ENCODE data around the gene PLCD3. TPM values are rescaled to one million over a fixed set of nuclear protein-coding genes. Genes with fewer than 3 reads are reported as not detected.

Gene PLCD3
- polyA plus RNA-seq, 1 donor from 2014 or later, result 1.3 TPM

GRCh38 chr17:45128331-45128730, 4.0 kb downstream of the PLCD3 start:
- Histone ChIP-seq H2AFZ (ENCODE audit: low read depth, low read length) (no peak overlapping the region), H3F3A (ENCODE audit: insufficient read depth, low read length, poor library complexity, severe bottlenecking) (no peaks in the 10 kb centered on the region), H3K9me2 (ENCODE audit: insufficient read depth, low read length) (no peaks in the 10 kb centered on the region), H3K9me3 (ENCODE audit: low read length) (no peaks in the 10 kb centered on the region), H3K9ac (ENCODE audit: low read length) (no peak overlapping the region), H3K79me2 (replicated peaks; ENCODE audit: insufficient read depth, low read length) (no peaks in the 10 kb centered on the region), H3K4me2 (ENCODE audit: low read length) (no peak overlapping the region), H3K4me3 (ENCODE audit: low read length) (no peak overlapping the region), H3K27me3 (ENCODE audit: insufficient read depth, low read depth, low read length) (no peaks in the 10 kb centered on the region), H3K27ac (ENCODE audit: low read length) (no peak overlapping the region), H3K36me3 (ENCODE audit: insufficient read depth, low read length) (no peaks in the 10 kb centered on the region), H4K20me1 (ENCODE audit: insufficient read depth) (no peaks in the 10 kb centered on the region)
- TF ChIP-seq TAF1 (IDR thresholded peaks at IDR 0.05; ENCODE audit: low read depth) (no peak), RAD21 (conservative IDR thresholded peaks at IDR 0.05) (no peak), EZH2 (IDR thresholded peaks at IDR 0.05; ENCODE audit: borderline replicate concordance, insufficient read depth, low read length, poor library complexity, severe bottlenecking) (no peak), EP300 (conservative IDR thresholded peaks at IDR 0.05; ENCODE audit: poor library complexity, severe bottlenecking) (no peak), REST (IDR thresholded peaks at IDR 0.05; ENCODE audit: borderline replicate concordance) (no peak), CTCF (IDR thresholded peaks at IDR 0.05; ENCODE audit: poor library complexity, severe bottlenecking) (no peak), MXI1 (conservative IDR thresholded peaks at IDR 0.05; ENCODE audit: poor library complexity, severe bottlenecking) (no peak), POLR2AphosphoS5 (IDR thresholded peaks at IDR 0.05) (no peak), SMC3 (conservative IDR thresholded peaks at IDR 0.05; ENCODE audit: poor library complexity) (no peak)

GRCh38 chr17:45127548-45128300, 4.6 kb downstream of the PLCD3 start:
- TF ChIP-seq SMC3 (conservative IDR thresholded peaks at IDR 0.05; ENCODE audit: poor library complexity) (no peak), EP300 (conservative IDR thresholded peaks at IDR 0.05; ENCODE audit: poor library complexity, severe bottlenecking) (no peak), EZH2 (IDR thresholded peaks at IDR 0.05; ENCODE audit: borderline replicate concordance, insufficient read depth, low read length, poor library complexity, severe bottlenecking) (no peak), REST (IDR thresholded peaks at IDR 0.05; ENCODE audit: borderline replicate concordance) (no peak), CTCF (IDR thresholded peaks at IDR 0.05; ENCODE audit: poor library complexity, severe bottlenecking) (no peak), RAD21 (conservative IDR thresholded peaks at IDR 0.05) (no peak)
- Histone ChIP-seq H3F3A (ENCODE audit: insufficient read depth, low read length, poor library complexity, severe bottlenecking) (no peaks in the 10 kb centered on the region), H3K4me3 (ENCODE audit: low read length) (no peak overlapping the region), H3K36me3 (ENCODE audit: insufficient read depth, low read length) (no peaks in the 10 kb centered on the region), H3K27ac (ENCODE audit: low read length) (no peak overlapping the region), H4K20me1 (ENCODE audit: insufficient read depth) (no peaks in the 10 kb centered on the region), H2AFZ (ENCODE audit: low read depth, low read length) (no peak overlapping the region), H3K9me3 (ENCODE audit: low read length) (no peaks in the 10 kb centered on the region), H3K9ac (ENCODE audit: low read length) (no peak overlapping the region), H3K79me2 (replicated peaks; ENCODE audit: insufficient read depth, low read length) (no peaks in the 10 kb centered on the region), H3K27me3 (ENCODE audit: insufficient read depth, low read depth, low read length) (no peaks in the 10 kb centered on the region), H3K9me2 (ENCODE audit: insufficient read depth, low read length) (no peaks in the 10 kb centered on the region), H3K4me2 (ENCODE audit: low read length) (no peak overlapping the region)
